Measurements from ENCODE around the gene ADORA2A. TPM values are rescaled to one million over a fixed set of nuclear protein-coding genes. Genes with fewer than 3 reads are reported as not detected.

The ADORA2A gene
- 0.09 to 0.37 TPM (median 0.20 TPM) in 3 replicates for polyA plus RNA-seq
- polyA plus RNA-seq (2011; ENCODE audit: low read depth), result not detected
- 0.09 and 0.17 TPM in 2 replicates for polyA plus RNA-seq (2011; cell fraction: cytosol; rRNA removed)
- 0.84 and 1.2 TPM in 2 replicates for polyA plus RNA-seq (2011; cell fraction: nucleus; rRNA removed)
- polyA plus RNA-seq (2012; ENCODE audit: low replicate concordance), result 0.33 and 0.47 TPM in 2 replicates
- polyA minus RNA-seq, result 1.8 to 4.0 TPM (median 3.0 TPM) in 3 replicates
- not detected for polyA minus RNA-seq (2011; cell fraction: cytosol; rRNA and poly(A)+ RNA removed)
- polyA minus RNA-seq (2011; cell fraction: nucleus; rRNA and poly(A)+ RNA removed), result 1.4 and 2.5 TPM in 2 replicates

GRCh38 chr22:24427500-24428164, at the start of gene ADORA2A:
ADORA2A (plus strand) TSS chr22:24427599; CDS start chr22:24433405, 5,806 bp downstream.
- H3K27me3 ChIP-seq (ENCODE audit: control insufficient read depth, extremely low read depth, insufficient read depth, low read length), result peaks cover 37% of the 10 kb centered on the region

GRCh38 chr22:24379536-24379935, 47.9 kb upstream of the ADORA2A start:
- Histone ChIP-seq H3K9ac (ENCODE audit: control insufficient read depth, extremely low read depth, insufficient read depth, low read length) (no peak overlapping the region), H3K9me1 (ENCODE audit: control insufficient read depth, extremely low read depth, insufficient read depth, low read length) (no peaks in the 10 kb centered on the region), H3K27ac (ENCODE audit: control insufficient read depth, insufficient read depth, low read length) (no peak overlapping the region), H3K36me3 (ENCODE audit: control insufficient read depth in 2 of 2, extremely low read depth in 1 of 2, insufficient read depth in 2 of 2, low read length in 2 of 2) (peaks cover 0 to 3% of the 10 kb centered on the region in 2 experiments), H3K4me3 (ENCODE audit: control insufficient read depth in 2 of 3, extremely low read depth in 1 of 3, insufficient read depth in 2 of 3, low read depth in 1 of 3, low read length in 3 of 3) (no peak overlapping the region), H3K27me3 (ENCODE audit: control insufficient read depth, extremely low read depth, insufficient read depth, low read length) (no peaks in the 10 kb centered on the region), H3K4me1 (ENCODE audit: control insufficient read depth, extremely low read depth, insufficient read depth, low read length) (no peaks in the 10 kb centered on the region), H4K20me1 (ENCODE audit: control insufficient read depth, extremely low read depth, insufficient read depth, low read length) (no peaks in the 10 kb centered on the region), H3K4me2 (ENCODE audit: control insufficient read depth, extremely low read depth, insufficient read depth, low read depth, low read length) (no peak overlapping the region), H2AFZ (ENCODE audit: control insufficient read depth, low read length) (no peak overlapping the region), H3K79me2 (ENCODE audit: control insufficient read depth, insufficient read depth, low read length) (no peaks in the 10 kb centered on the region), H3K9me3 (ENCODE audit: control insufficient read depth, low read depth, low read length) (no peaks in the 10 kb centered on the region)
- no peak for DNase-seq (ENCODE audit: low read depth, low spot score)
- TF ChIP-seq CTCF (optimal IDR thresholded peaks at IDR 0.05 in 1 of 3, IDR thresholded peaks at IDR 0.05 in 1 of 3, conservative IDR thresholded peaks at IDR 0.05 in 1 of 3; ENCODE audit: extremely low read depth in 1 of 3, insufficient read depth in 2 of 3, low read length in 3 of 3), result no peak
- FAIRE-seq, result no peak
- dilution Hi-C loops (cut with MboI; ENCODE audit: extremely low pct_ligation_motif_present, low sequenced_read_pairs), result no loop called here

More at GRCh38 chr22:24427500-24428164, at the start of gene ADORA2A:
- Histone ChIP-seq H3K9ac (ENCODE audit: control insufficient read depth, extremely low read depth, insufficient read depth, low read length) (no peak within 1 kb of the TSS), H3K27ac (ENCODE audit: control insufficient read depth, insufficient read depth, low read length) (no peak within 1 kb of the TSS), H3K4me1 (ENCODE audit: control insufficient read depth, extremely low read depth, insufficient read depth, low read length) (peaks cover 29% of the 10 kb centered on the region), H3K79me2 (ENCODE audit: control insufficient read depth, insufficient read depth, low read length) (no peaks in the 10 kb centered on the region), H2AFZ (ENCODE audit: control insufficient read depth, low read length) (no peak within 1 kb of the TSS), H3K9me3 (ENCODE audit: control insufficient read depth, low read depth, low read length) (no peaks in the 10 kb centered on the region), H3K9me1 (ENCODE audit: control insufficient read depth, extremely low read depth, insufficient read depth, low read length) (no peaks in the 10 kb centered on the region), H3K36me3 (ENCODE audit: control insufficient read depth in 2 of 2, extremely low read depth in 1 of 2, insufficient read depth in 2 of 2, low read length in 2 of 2) (no peaks in the 10 kb centered on the region), H4K20me1 (ENCODE audit: control insufficient read depth, extremely low read depth, insufficient read depth, low read length) (no peaks in the 10 kb centered on the region), H3K4me2 (ENCODE audit: control insufficient read depth, extremely low read depth, insufficient read depth, low read depth, low read length) (no peak within 1 kb of the TSS), H3K4me3 (ENCODE audit: control insufficient read depth in 2 of 3, extremely low read depth in 1 of 3, insufficient read depth in 2 of 3, low read depth in 1 of 3, low read length in 3 of 3) (no peak within 1 kb of the TSS)
- DNase-seq (ENCODE audit: low read depth, low spot score) (no peak), FAIRE-seq (no peak)
- TF ChIP-seq CTCF (optimal IDR thresholded peaks at IDR 0.05 in 1 of 3, IDR thresholded peaks at IDR 0.05 in 1 of 3, conservative IDR thresholded peaks at IDR 0.05 in 1 of 3; ENCODE audit: extremely low read depth in 1 of 3, insufficient read depth in 2 of 3, low read length in 3 of 3) (no peak), EZH2 (IDR thresholded peaks at IDR 0.05; ENCODE audit: low read length) (no peak)
- dilution Hi-C loops (cut with MboI; ENCODE audit: extremely low pct_ligation_motif_present, low sequenced_read_pairs), result no loop called here
